ENCODE data around the gene REV1.
A peak's percentile ranks its signal among the peaks of the same experiment; 100 is the strongest.
"Not testable (repeated sequence)": the region's sequence is repeated elsewhere in the genome, so short reads cannot be mapped to it uniquely, and the experiment has no call there.

REV1 gene

GRCh38 chr2:99489761-99490622, at the start of gene REV1:
Gene REV1, minus strand, starts transcription at chr2:99490017. Its CDS starts 25,042 bp downstream, at chr2:99464975.
- peak; percentile 92 for DNase-seq (ENCODE audit: low read depth)

GRCh38 chr2:99537910-99538485, 48.2 kb upstream of the REV1 start:
- DNase-seq (ENCODE audit: low read depth), result no peak

GRCh38 chr2:99524056-99524455, 34.2 kb upstream of the REV1 start:
- no peak for DNase-seq (ENCODE audit: low read depth)

- no peak for DNase-seq (ENCODE audit: low read depth)
Measured at GRCh38 chr2:99522157-99522556, 32.3 kb upstream of the REV1 start.

GRCh38 chr2:99520813-99521212, 31.0 kb upstream of the REV1 start:
- no peak for DNase-seq (ENCODE audit: low read depth)

GRCh38 chr2:99520195-99520594, 30.4 kb upstream of the REV1 start:
- no peak for DNase-seq (ENCODE audit: low read depth)

- DNase-seq (ENCODE audit: low read depth), result no peak
Measured at GRCh38 chr2:99514357-99514756, 24.5 kb upstream of the REV1 start.

GRCh38 chr2:99512181-99512591, 22.4 kb upstream of the REV1 start:
- no peak for DNase-seq (ENCODE audit: low read depth)

GRCh38 chr2:99509387-99509786, 19.6 kb upstream of the REV1 start:
- DNase-seq (ENCODE audit: low read depth), result no peak

- DNase-seq (ENCODE audit: low read depth), result no peak
Measured at GRCh38 chr2:99507937-99508818, 18.4 kb upstream of the REV1 start.

- DNase-seq (ENCODE audit: low read depth), result no peak
Measured at GRCh38 chr2:99504844-99505584, 15.2 kb upstream of the REV1 start.

- not testable (repeated sequence) for DNase-seq (ENCODE audit: low read depth)
Measured at GRCh38 chr2:99503662-99504416, 14.0 kb upstream of the REV1 start.

GRCh38 chr2:99496021-99496420, 6.2 kb upstream of the REV1 start:
- no peak for DNase-seq (ENCODE audit: low read depth)

GRCh38 chr2:99495115-99495860, 5.5 kb upstream of the REV1 start:
- DNase-seq (ENCODE audit: low read depth), result no peak

GRCh38 chr2:99492721-99493120, 2.9 kb upstream of the REV1 start:
- no peak for DNase-seq (ENCODE audit: low read depth)

- DNase-seq (ENCODE audit: low read depth), result no peak
Measured at GRCh38 chr2:99490623-99491461, 1.0 kb upstream of the REV1 start.

GRCh38 chr2:99489063-99489760, 605 bp downstream of the REV1 start:
- no peak for DNase-seq (ENCODE audit: low read depth)

- DNase-seq (ENCODE audit: low read depth), result no peak
Measured at GRCh38 chr2:99488539-99489062, 1.2 kb downstream of the REV1 start.

- no peak for DNase-seq (ENCODE audit: low read depth)
Measured at GRCh38 chr2:99487906-99488305, 1.9 kb downstream of the REV1 start.

Measured in activated T-helper 9 cell treated with anti-CD3 and anti-CD28 coated beads, Interleukin-2, amount 50 U/mL, for 16 hours (primary cell).